SU-DHL-6 (cell line): ENCODE results near the gene DNAI2.

Experiments used
- EZH2phosphoT487 ChIP-seq: fragments of 200-600 bp; sonication (generic), shearing (Covaris generic); conservative IDR thresholded peaks from 2 replicates; pipeline ENCODE4 v1.6.1; 2018; ENCODE audit warnings: mild to moderate bottlenecking, antibody characterized with exemption, low read length, moderate library complexity, mixed read lengths
- TF ChIP-seq, protein P1 (sequence below): fragments of 200-600 bp; sonication (generic); IDR thresholded peaks from one replicate; pipeline ENCODE4 v1.5.1; 2017; ENCODE audit warnings: antibody characterized with exemption, mild to moderate bottlenecking, low read length, moderate library complexity; ENCODE audit not compliant: insufficient read depth, poor library complexity, severe bottlenecking

DNA sequence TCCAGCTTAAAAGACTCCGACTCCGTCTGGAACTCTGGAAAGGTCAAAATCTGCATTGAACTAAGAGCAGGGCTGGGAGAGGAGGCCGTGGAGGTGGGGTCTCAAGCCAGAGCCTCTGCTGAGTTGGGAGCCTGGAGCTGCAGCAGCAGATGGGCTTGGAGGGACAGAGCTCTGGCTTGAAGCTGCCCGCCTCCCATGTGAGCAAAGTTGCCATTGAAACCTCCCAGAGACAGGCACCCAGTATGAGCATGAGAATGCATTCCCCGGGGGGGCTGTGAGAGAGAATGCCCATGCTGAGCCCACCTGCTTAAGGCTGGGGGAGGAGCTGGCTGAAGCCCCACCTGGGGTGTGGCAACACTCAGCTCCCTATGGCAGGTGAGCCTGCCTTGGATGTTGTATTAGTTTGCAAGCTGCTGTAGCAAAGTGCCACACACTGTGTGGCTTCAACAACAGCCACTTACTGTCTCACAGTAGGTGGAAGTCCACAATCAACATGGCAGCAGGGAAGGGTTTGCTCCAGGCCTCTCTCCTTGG is 61.6 kb downstream of the DNAI2 start:
- TF ChIP-seq, protein P1, sequence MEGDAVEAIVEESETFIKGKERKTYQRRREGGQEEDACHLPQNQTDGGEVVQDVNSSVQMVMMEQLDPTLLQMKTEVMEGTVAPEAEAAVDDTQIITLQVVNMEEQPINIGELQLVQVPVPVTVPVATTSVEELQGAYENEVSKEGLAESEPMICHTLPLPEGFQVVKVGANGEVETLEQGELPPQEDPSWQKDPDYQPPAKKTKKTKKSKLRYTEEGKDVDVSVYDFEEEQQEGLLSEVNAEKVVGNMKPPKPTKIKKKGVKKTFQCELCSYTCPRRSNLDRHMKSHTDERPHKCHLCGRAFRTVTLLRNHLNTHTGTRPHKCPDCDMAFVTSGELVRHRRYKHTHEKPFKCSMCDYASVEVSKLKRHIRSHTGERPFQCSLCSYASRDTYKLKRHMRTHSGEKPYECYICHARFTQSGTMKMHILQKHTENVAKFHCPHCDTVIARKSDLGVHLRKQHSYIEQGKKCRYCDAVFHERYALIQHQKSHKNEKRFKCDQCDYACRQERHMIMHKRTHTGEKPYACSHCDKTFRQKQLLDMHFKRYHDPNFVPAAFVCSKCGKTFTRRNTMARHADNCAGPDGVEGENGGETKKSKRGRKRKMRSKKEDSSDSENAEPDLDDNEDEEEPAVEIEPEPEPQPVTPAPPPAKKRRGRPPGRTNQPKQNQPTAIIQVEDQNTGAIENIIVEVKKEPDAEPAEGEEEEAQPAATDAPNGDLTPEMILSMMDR, result no peak
- TF ChIP-seq EZH2phosphoT487, result no peak
